ENCODE measurements around the gene NOS3. TPM values are rescaled to one million over a fixed set of nuclear protein-coding genes. Genes with fewer than 3 reads are reported as not detected.

The NOS3 gene
- total RNA-seq, 1 donor from 2014 or later = 12.8 TPM

DNA sequence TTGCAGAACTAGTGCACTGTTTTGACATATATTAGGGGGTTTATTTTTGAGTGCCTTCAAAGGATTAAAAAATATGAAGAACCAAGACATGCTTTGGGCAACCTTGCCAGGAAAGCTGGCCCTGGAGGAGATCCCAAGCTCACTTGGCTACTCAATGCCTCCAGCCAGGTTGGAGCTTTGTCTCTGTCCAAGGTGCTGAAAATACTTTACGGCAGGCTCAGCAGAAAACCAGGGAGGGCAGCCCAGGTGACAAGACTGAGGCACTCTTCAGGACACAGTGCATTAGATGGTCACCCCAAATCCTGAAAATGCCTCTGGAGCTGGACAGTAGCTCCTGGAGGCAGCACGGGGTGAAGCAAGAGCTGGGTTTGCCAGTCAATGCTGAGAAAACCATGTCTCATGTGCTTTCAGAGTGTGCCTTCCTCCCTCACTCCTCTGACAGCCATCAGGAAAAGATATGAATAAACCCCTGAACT, 6.9 kb upstream of the NOS3 start:
- Mint-ChIP-seq H3K27me3 (ENCODE audit: insufficient read depth) (peaks cover 63% of the 10 kb centered on the region), H3K36me3 (ENCODE audit: low read depth) (no peaks in the 10 kb centered on the region), H3K27ac (no peak overlapping the region), H3K9me3 (no peaks in the 10 kb centered on the region), H3K4me1 (ENCODE audit: low read depth) (peaks cover 23% of the 10 kb centered on the region), H3K4me3 (no peak overlapping the region)
- intact Hi-C loops (cut with micrococcal nuclease) = loop anchor here (10.0 kb wide), 1 partner anchor 539 kb away; no protein-coding TSS in a partner anchor
- DNase-seq (ENCODE audit: low spot score) = no peak

DNA sequence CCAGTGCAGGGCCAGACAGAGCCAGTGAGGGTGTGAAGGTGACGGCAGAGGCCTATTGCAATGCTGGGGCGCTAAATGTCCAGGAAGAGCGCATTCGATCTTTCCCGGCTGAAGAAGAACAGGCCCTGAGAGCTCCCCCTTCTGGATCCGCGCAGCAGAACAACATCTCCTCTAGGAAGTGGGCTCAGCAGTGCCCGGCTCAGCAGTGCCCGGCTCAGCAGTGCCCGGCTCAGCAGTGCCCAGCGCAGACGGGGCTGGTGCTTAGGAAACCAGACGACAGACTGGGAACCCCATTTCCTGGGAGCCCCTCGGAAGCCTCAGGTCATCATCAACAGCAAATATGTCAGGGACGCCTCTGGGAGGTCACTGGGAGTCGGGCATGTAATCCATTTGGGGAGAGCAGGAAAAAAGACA, 4.7 kb upstream of the NOS3 start:
- Mint-ChIP-seq H3K36me3 (ENCODE audit: low read depth) (no peaks in the 10 kb centered on the region), H3K9me3 (peaks cover 5% of the 10 kb centered on the region), H3K27me3 (ENCODE audit: insufficient read depth) (peaks cover 50% of the 10 kb centered on the region), H3K27ac (no peak overlapping the region), H3K4me1 (ENCODE audit: low read depth) (peaks cover 25% of the 10 kb centered on the region), H3K4me3 (no peak overlapping the region)
- intact Hi-C loops (cut with micrococcal nuclease) = loop anchor here (1.0 to 10.0 kb wide), 2 partner anchors 23 to 541 kb away; no protein-coding TSS in a partner anchor
- no peak for DNase-seq (ENCODE audit: low spot score)

DNA sequence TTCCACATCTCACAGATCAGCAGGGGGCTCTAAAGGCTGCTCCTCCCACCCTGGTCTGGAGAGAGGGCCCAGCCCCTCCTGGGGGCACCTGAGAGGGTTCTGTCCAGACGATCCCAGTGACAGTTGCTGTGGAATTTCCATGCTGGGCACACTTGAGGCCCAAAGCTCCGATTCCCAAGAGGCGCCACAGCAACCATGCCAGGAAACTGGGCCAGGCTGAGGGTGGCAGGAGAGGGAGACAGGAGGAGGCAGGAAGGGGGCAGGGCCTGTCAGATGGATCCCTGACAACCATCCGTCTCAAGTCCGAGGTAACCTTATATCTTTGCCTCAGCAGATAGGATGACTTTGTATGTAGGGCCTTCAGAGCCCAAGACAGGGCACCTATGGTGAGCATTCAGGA, 4.3 kb upstream of the NOS3 start:
- Mint-ChIP-seq H3K27ac (no peak overlapping the region), H3K4me3 (no peak overlapping the region), H3K9me3 (peaks cover 5% of the 10 kb centered on the region), H3K4me1 (ENCODE audit: low read depth) (peaks cover 25% of the 10 kb centered on the region), H3K27me3 (ENCODE audit: insufficient read depth) (peaks cover 45% of the 10 kb centered on the region), H3K36me3 (ENCODE audit: low read depth) (no peaks in the 10 kb centered on the region)
- intact Hi-C loops (cut with micrococcal nuclease) = loop anchor here (1.0 to 10.0 kb wide), 2 partner anchors 23 to 542 kb away; no protein-coding TSS in a partner anchor
- DNase-seq (ENCODE audit: low spot score) = no peak

- peak; percentile 57 for DNase-seq (ENCODE audit: low spot score)
- Mint-ChIP-seq H3K4me3 (peak overlapping the region; percentile 58), H3K27me3 (ENCODE audit: insufficient read depth) (peaks cover 30% of the 10 kb centered on the region), H3K4me1 (ENCODE audit: low read depth) (peaks cover 25% of the 10 kb centered on the region), H3K27ac (no peak overlapping the region), H3K9me3 (peaks cover 5% of the 10 kb centered on the region), H3K36me3 (ENCODE audit: low read depth) (no peaks in the 10 kb centered on the region)
- intact Hi-C loops (cut with micrococcal nuclease) = loop anchor here (1.0 to 10.0 kb wide), 4 partner anchors 30 to 544 kb away; no protein-coding TSS in a partner anchor
These were observed 2.3 kb upstream of the NOS3 start for GRCh38 chr7:150988230-150989226.

DNA sequence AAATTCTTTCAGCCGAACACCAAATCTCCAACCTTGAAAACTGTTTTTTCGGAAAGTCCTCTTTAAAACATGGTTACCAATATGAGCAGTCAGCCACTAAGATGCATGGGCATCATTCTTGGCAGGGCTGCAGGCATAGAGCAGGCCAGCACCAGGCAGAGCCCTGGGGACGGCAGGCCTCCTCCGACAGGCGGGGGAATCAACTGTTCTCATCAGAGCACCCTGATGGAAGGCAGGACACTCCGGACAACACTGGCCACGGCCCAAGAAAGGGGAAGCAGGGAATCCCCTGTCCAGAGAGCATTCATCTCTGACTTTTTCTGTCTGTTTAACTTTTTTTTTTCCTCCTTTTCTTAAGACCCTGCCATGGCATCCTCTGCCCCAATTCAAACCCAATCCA, 1.4 kb upstream of the NOS3 start:
- no peak overlapping the region for H3K4me3 Mint-ChIP-seq
- intact Hi-C loops (cut with micrococcal nuclease) = loop anchor here (2.0 to 10.0 kb wide), 2 partner anchors 29 to 545 kb away; no protein-coding TSS in a partner anchor
- peaks cover 5% of the 10 kb centered on the region for H3K9me3 Mint-ChIP-seq
- no peaks in the 10 kb centered on the region for H3K36me3 Mint-ChIP-seq (ENCODE audit: low read depth)
- H3K27me3 Mint-ChIP-seq (ENCODE audit: insufficient read depth) = peaks cover 24% of the 10 kb centered on the region
- no peak for DNase-seq (ENCODE audit: low spot score)
- H3K4me1 Mint-ChIP-seq (ENCODE audit: low read depth) = peaks cover 25% of the 10 kb centered on the region
- no peak overlapping the region for H3K27ac Mint-ChIP-seq

GRCh38 chr7:150992051-150992640, 1.3 kb downstream of the NOS3 start:
- H3K36me3 Mint-ChIP-seq (ENCODE audit: low read depth) = no peaks in the 10 kb centered on the region
- peaks cover 16% of the 10 kb centered on the region for H3K4me1 Mint-ChIP-seq (ENCODE audit: low read depth)
- no peak overlapping the region for H3K4me3 Mint-ChIP-seq
- H3K27me3 Mint-ChIP-seq (ENCODE audit: insufficient read depth) = peaks cover 15% of the 10 kb centered on the region
- DNase-seq (ENCODE audit: low spot score) = no peak
- intact Hi-C loops (cut with micrococcal nuclease) = no loop called here
- H3K27ac Mint-ChIP-seq = no peak overlapping the region
- H3K9me3 Mint-ChIP-seq = peaks cover 5% of the 10 kb centered on the region

DNA sequence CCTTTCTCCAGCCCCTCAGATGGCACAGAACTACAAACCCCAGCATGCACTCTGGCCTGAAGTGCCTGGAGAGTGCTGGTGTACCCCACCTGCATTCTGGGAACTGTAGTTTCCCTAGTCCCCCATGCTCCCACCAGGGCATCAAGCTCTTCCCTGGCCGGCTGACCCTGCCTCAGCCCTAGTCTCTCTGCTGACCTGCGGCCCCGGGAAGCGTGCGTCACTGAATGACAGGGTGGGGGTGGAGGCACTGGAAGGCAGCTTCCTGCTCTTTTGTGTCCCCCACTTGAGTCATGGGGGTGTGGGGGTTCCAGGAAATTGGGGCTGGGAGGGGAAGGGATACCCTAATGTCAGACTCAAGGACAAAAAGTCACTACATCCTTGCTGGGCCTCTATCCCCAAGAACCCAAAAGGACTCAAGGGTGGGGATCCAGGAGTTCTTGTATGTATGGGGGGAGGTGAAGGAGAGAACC, 2.1 kb downstream of the NOS3 start:
- Mint-ChIP-seq H3K4me1 (ENCODE audit: low read depth) (peaks cover 18% of the 10 kb centered on the region), H3K27ac (no peak overlapping the region), H3K4me3 (no peak overlapping the region), H3K9me3 (peaks cover 5% of the 10 kb centered on the region), H3K27me3 (ENCODE audit: insufficient read depth) (peaks cover 10% of the 10 kb centered on the region), H3K36me3 (ENCODE audit: low read depth) (no peaks in the 10 kb centered on the region)
- intact Hi-C loops (cut with micrococcal nuclease) = no loop called here
- no peak for DNase-seq (ENCODE audit: low spot score)

- H3K4me1 Mint-ChIP-seq (ENCODE audit: low read depth) = peaks cover 13% of the 10 kb centered on the region
- H3K36me3 Mint-ChIP-seq (ENCODE audit: low read depth) = no peaks in the 10 kb centered on the region
- intact Hi-C loops (cut with micrococcal nuclease) = no loop called here
- peaks cover 5% of the 10 kb centered on the region for H3K9me3 Mint-ChIP-seq
- DNase-seq (ENCODE audit: low spot score) = no peak
- no peak overlapping the region for H3K27ac Mint-ChIP-seq
- H3K27me3 Mint-ChIP-seq (ENCODE audit: insufficient read depth) = peaks cover 4% of the 10 kb centered on the region
- no peak overlapping the region for H3K4me3 Mint-ChIP-seq
These were observed 2.7 kb downstream of the NOS3 start for GRCh38 chr7:150993511-150993910.

DNA sequence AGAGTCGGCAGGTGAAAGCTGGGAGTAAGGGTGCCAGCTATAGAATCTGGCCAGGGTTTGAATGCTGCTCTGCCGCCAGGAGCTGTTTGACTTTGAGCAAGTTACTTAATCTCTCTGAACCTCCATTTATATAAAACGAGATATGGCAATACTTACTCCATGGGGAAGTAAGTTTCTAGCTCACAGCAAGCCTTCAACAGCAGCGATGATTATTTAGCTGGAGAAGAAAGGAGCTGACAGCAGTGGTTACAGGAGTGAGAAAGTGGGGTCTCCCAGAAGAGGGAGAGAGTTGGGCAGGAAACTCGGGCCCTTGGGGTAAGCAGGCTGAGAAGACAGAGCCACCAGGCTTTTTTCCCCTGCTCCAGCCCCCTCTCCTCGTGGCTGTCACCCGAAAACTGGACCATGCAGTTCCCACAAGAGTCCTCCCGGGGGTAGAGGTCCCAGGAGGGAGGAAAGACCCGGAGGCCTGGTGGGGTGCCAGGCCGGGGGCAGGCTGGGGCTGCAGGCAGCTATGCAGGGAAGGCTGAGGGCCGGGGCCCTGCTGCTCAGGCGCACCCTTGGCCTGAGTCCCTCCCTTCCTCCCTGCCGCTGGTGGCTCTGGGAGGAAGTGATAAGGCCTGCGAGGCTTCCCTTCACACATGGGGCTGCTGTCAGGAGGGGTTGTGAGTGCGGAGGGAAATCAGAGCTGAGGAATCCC, 3.5 kb downstream of the NOS3 start:
- DNase-seq (ENCODE audit: low spot score) = no peak
- Mint-ChIP-seq H3K9me3 (peaks cover 5% of the 10 kb centered on the region), H3K4me3 (peak overlapping the region; percentile 33), H3K27me3 (ENCODE audit: insufficient read depth) (peaks cover 2% of the 10 kb centered on the region), H3K4me1 (ENCODE audit: low read depth) (peaks cover 6% of the 10 kb centered on the region), H3K27ac (no peak overlapping the region), H3K36me3 (ENCODE audit: low read depth) (no peaks in the 10 kb centered on the region)
- intact Hi-C loops (cut with micrococcal nuclease) = no loop called here

DNA sequence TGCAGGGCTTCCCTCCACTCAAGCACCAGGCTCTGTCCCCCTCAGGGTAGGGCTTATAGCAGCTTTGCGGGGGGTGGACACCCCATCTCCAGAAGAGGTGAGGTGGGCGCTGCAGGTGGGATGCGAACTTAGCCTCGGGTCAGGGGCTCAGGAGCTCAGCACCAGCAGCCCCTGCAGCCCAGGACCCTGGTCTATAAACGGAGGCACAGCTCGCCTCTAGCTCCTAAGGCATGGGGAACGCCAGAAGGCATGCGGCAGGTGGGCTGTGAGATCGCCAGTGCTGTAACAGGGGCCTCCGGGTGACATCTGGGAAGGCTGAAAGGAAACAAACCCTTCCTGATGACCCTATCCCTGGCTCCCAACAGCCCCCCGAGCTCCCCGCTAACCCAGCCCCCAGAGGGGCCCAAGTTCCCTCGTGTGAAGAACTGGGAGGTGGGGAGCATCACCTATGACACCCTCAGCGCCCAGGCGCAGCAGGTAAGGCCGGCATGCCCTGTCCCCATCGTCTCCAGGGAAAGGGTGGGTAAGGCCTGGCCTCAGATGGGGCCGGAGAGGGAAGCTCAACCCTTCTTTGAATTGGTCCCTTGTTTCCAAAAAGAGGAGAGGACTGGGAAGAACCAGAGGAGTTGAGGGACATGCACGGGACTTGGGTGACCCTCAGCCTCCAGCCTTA, 4.2 kb downstream of the NOS3 start:
- Mint-ChIP-seq H3K4me1 (ENCODE audit: low read depth) (peaks cover 6% of the 10 kb centered on the region), H3K27ac (no peak overlapping the region), H3K4me3 (peak overlapping the region; percentile 33)

DNA sequence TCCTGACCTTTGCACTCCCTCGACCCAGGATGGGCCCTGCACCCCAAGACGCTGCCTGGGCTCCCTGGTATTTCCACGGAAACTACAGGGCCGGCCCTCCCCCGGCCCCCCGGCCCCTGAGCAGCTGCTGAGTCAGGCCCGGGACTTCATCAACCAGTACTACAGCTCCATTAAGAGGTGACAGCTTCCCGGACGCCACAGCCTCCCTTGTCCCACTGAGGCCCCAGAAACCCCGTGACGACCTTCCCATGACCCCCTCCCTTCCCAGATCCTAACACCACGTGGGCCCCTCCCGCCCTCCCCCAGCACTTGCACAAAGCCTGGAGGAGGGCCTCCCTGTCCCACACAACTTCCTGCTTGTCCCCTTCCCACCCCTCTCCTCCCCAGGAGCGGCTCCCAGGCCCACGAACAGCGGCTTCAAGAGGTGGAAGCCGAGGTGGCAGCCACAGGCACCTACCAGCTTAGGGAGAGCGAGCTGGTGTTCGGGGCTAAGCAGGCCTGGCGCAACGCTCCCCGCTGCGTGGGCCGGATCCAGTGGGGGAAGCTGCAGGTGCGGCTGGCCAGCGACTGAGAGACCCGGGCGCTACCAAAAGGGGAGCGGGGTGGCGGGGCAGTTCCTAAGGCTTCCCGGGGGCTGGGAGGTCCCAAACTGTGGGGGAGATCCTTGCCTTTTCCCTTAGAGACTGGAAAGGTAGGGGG, 5.7 kb downstream of the NOS3 start:
- DNase-seq (ENCODE audit: low spot score) = no peak
- peaks cover 1% of the 10 kb centered on the region for H3K36me3 Mint-ChIP-seq (ENCODE audit: low read depth)
- H3K4me3 Mint-ChIP-seq = no peak overlapping the region
- intact Hi-C loops (cut with micrococcal nuclease) = no loop called here
- H3K27me3 Mint-ChIP-seq (ENCODE audit: insufficient read depth) = no peaks in the 10 kb centered on the region
- no peaks in the 10 kb centered on the region for H3K9me3 Mint-ChIP-seq
- no peak overlapping the region for H3K27ac Mint-ChIP-seq
- H3K4me1 Mint-ChIP-seq (ENCODE audit: low read depth) = peaks cover 6% of the 10 kb centered on the region

More for the DNA sequence above, 4.2 kb downstream of the NOS3 start:
- no peak for DNase-seq (ENCODE audit: low spot score)
- Mint-ChIP-seq H3K36me3 (ENCODE audit: low read depth) (no peaks in the 10 kb centered on the region), H3K9me3 (peaks cover 5% of the 10 kb centered on the region), H3K27me3 (ENCODE audit: insufficient read depth) (peaks cover 2% of the 10 kb centered on the region)
- intact Hi-C loops (cut with micrococcal nuclease) = no loop called here
